ENCODE measurements around the gene NPLOC4. TPM values are rescaled to one million over a fixed set of nuclear protein-coding genes. Genes with fewer than 3 reads are reported as not detected.

Gene NPLOC4
- total RNA-seq, 2 donors from 2014 or later: 67.3 to 173 TPM

DNA sequence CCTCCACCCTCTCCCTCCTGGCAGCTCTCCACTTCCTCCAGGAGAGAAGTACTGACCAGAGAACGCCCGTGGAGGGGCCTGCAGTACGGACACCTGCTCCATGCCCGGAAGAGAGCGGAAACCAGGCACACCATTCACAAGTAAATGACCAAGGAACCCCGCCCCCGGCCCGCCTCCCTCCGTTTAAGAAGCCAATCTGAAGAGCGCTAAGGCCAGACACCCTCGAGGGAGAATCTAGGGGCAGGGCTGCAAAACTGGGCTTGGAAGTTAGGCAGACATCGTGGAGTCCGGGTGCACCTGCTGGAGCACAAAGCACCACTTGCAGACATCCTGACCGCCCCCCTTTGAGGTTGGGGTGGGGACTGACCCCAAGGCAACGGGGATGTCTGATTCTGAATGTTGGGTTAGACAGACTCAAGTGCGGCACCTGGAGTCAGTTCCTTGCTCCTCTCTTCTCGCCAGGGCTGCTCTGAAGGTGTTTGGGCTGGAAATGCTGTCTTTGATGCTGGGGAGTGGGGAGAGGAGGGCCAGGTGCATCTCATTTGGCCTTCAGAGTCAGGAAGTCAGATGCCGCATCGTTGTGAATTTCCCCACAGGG is 83.8 kb downstream of the NPLOC4 start:
- DNase-seq (ENCODE audit: low spot score in 2 of 2) (peak; percentile 71 to 80), ATAC-seq (peak; percentile 60 to 77)
- H3K9me3 Mint-ChIP-seq: no peaks in the 10 kb centered on the region
- H3K27ac Mint-ChIP-seq: peak overlapping the region; percentile 85 to 87
- H3K36me3 Mint-ChIP-seq: peaks cover 0 to 14% of the 10 kb centered on the region in 2 donors

GRCh38 chr17:81552244-81553017 is 84.5 kb downstream of the NPLOC4 start, which contains the start of gene FAAP100:
Gene FAAP100, minus strand, starts transcription at chr17:81552353. Its CDS starts 23 bp downstream, at chr17:81552330.
- Mint-ChIP-seq H3K36me3 (peaks cover 0 to 14% of the 10 kb centered on the region in 2 donors), H3K9me3 (no peaks in the 10 kb centered on the region), H3K27ac (peak within 1 kb of the TSS; percentile 87 to 93)
- DNase-seq (ENCODE audit: low spot score in 2 of 2): peak; percentile 84 to 90
- ATAC-seq: peak; percentile 54 to 73

GRCh38 chr17:81551458-81552243 is 85.3 kb downstream of the NPLOC4 start:
- ATAC-seq (no peak), DNase-seq (ENCODE audit: low spot score in 2 of 2) (peak in 1 of 2 donors; percentile 36)
- Mint-ChIP-seq H3K36me3 (peaks cover 0 to 14% of the 10 kb centered on the region in 2 donors), H3K27ac (peak overlapping the region; percentile 77 to 93), H3K9me3 (no peaks in the 10 kb centered on the region)

- no peak for DNase-seq (ENCODE audit: low spot score in 2 of 2)
- H3K9me3 Mint-ChIP-seq: no peaks in the 10 kb centered on the region
- peaks cover 0 to 14% of the 10 kb centered on the region in 2 donors for H3K36me3 Mint-ChIP-seq
- H3K27ac Mint-ChIP-seq: peak overlapping the region; percentile 77 to 93
- no peak for ATAC-seq
Observed at GRCh38 chr17:81550830-81551457, 86.0 kb downstream of the NPLOC4 start.

DNA sequence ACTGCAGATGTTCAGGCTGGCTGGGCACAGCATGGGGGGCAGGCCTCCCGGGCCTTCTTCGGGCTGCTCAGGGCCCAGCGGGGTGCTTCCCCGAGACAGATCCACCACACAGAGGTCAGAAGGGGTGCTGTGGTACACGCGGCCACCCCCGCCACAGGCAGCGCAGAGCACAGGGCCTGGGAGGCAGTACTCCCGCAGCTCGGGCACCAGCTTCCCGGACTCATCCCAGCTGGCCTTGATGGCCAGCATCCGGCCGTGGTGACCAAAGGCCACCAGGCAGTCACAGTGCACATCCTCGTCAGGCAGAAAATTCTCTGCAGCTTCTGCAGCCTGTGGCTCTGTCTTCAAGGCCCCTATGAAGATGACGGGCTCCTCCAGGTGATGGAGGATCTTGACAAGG is 86.6 kb downstream of the NPLOC4 start:
- ATAC-seq: no peak
- peak overlapping the region; percentile 74 to 77 for H3K27ac Mint-ChIP-seq

GRCh38 chr17:81549826-81550225 is 87.1 kb downstream of the NPLOC4 start:
- peak overlapping the region in 1 of 2 donors; percentile 74 for H3K27ac Mint-ChIP-seq
- H3K36me3 Mint-ChIP-seq: peaks cover 0 to 14% of the 10 kb centered on the region in 2 donors
- ATAC-seq: no peak
- H3K9me3 Mint-ChIP-seq: no peaks in the 10 kb centered on the region
- DNase-seq (ENCODE audit: low spot score in 2 of 2): no peak

More for the DNA sequence above, 86.6 kb downstream of the NPLOC4 start:
- Mint-ChIP-seq H3K9me3 (no peaks in the 10 kb centered on the region), H3K36me3 (peaks cover 0 to 14% of the 10 kb centered on the region in 2 donors)
- no peak for DNase-seq (ENCODE audit: low spot score in 2 of 2)

DNA sequence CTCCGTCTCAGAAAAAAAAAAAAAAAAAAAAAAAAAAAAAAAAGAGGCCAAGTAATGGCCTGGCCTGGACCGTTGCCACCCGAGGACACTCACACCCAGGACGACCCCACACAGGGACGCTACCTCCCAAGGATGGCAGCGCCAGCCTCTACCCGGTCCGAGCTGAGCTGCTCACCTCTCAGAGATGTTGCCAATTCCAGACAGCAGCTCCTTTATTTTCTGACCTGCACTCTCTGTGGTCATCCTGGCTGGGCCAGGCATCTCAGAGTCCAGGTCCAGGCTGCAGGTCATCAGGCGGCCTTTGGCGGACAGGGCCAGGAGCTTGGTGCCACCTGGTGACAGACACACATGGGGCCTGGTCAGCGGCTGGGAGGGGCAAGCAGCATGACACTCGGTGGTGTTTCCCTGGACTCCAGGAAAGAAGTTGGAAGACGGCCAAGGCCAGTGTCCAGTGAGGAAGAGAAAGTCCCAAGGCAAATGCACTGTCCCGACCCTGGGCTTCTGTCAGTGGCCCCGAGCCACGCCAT is 87.8 kb downstream of the NPLOC4 start:
- Mint-ChIP-seq H3K9me3 (no peaks in the 10 kb centered on the region), H3K27ac (no peak overlapping the region), H3K36me3 (peaks cover 0 to 14% of the 10 kb centered on the region in 2 donors)
- DNase-seq (ENCODE audit: low spot score in 2 of 2) (no peak), ATAC-seq (no peak)

DNA sequence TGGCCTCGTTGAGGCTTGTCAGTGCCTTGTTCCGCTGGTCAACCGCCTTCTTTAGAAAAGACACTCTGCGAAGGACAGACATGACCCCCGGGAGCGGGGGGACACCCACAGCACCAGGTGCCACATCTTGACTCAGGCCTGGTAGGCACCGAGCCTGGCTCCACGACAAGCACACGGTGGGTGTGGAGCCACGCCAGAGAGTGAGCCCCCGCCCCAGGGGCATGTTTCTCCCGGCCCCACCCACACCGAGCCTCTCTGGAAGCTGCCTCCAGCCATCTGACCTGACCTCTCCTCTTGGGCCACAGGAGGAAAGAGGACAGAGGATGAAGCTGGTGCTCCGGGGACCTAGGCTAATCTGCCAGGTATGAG is 89.3 kb downstream of the NPLOC4 start:
- no peak for DNase-seq (ENCODE audit: low spot score in 2 of 2)
- Mint-ChIP-seq H3K9me3 (no peaks in the 10 kb centered on the region), H3K27ac (no peak overlapping the region), H3K36me3 (peaks cover 0 to 14% of the 10 kb centered on the region in 2 donors)
- ATAC-seq: no peak

DNA sequence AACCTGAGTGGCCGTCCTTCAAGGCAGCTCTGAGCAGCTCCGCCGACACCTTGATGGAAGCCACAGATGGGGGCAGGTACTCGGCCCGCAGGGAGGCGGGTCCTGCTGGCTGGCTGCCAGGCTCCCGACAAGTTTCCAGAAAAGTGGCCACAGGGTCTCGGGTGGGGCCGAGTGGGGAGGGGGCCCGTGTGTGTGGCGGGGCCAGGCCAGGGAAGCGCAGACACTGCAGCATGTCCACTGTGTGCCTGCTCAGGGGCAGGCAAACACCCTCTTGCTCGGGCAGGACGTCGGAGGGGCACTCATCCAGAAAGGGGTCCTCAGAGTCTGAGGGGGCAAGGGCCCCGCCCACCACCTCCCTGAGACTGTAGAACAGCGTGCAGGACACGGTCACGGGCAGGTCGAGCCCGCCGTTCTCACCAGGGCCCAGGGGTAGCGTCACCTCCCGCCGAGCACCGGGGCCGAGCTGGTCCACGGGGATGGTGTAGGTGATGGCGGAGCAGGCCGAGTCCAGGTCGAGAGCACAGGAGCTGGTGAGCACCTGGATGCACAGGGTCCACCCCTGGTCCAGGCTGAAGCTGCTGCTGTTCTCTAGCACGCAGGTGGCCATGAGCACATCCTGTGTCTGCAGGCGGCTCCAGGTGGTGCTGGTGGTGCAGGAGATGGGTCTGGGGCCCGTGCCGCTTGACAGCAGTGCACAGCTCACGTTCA is 89.9 kb downstream of the NPLOC4 start:
- peaks cover 0 to 14% of the 10 kb centered on the region in 2 donors for H3K36me3 Mint-ChIP-seq
- no peak overlapping the region for H3K27ac Mint-ChIP-seq
- no peak for DNase-seq (ENCODE audit: low spot score in 2 of 2)
- H3K9me3 Mint-ChIP-seq: no peaks in the 10 kb centered on the region
- ATAC-seq: no peak

- peaks cover 0 to 7% of the 10 kb centered on the region in 2 donors for H3K36me3 Mint-ChIP-seq
Observed at GRCh38 chr17:81545160-81545949, 91.6 kb downstream of the NPLOC4 start.

GRCh38 chr17:81544281-81544974 is 92.5 kb downstream of the NPLOC4 start:
- no peaks in the 10 kb centered on the region for H3K36me3 Mint-ChIP-seq

More at GRCh38 chr17:81545160-81545949, 91.6 kb downstream of the NPLOC4 start:
- H3K9me3 Mint-ChIP-seq: no peaks in the 10 kb centered on the region
- H3K27ac Mint-ChIP-seq: no peak overlapping the region
- ATAC-seq (no peak), DNase-seq (ENCODE audit: low spot score in 2 of 2) (no peak)

GRCh38 chr17:81543756-81544155 is 93.2 kb downstream of the NPLOC4 start:
- ATAC-seq (no peak), DNase-seq (ENCODE audit: low spot score in 2 of 2) (no peak)
- Mint-ChIP-seq H3K36me3 (no peaks in the 10 kb centered on the region), H3K9me3 (no peaks in the 10 kb centered on the region), H3K27ac (no peak overlapping the region)

More at GRCh38 chr17:81544281-81544974, 92.5 kb downstream of the NPLOC4 start:
- H3K27ac Mint-ChIP-seq: no peak overlapping the region
- ATAC-seq (no peak), DNase-seq (ENCODE audit: low spot score in 2 of 2) (no peak)
- no peaks in the 10 kb centered on the region for H3K9me3 Mint-ChIP-seq

DNA sequence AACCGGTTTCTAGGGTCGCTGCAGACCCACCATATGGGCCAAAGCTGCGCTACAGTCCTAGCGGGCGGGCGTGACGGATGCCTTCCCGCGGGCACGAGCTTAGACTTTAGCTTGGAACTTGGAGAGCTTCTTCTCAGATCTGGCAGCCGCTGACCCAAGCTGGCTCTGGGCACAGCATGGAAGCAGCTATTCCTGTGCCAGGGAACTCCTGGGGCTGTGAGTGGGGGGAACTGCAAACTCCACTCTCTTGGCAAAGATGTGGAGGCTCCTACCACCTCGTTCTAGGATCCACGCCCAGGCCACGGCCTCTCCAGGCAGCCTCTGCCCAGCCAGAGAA is 93.6 kb downstream of the NPLOC4 start:
- H3K36me3 Mint-ChIP-seq: no peaks in the 10 kb centered on the region
- no peak overlapping the region for H3K27ac Mint-ChIP-seq
- no peak for DNase-seq (ENCODE audit: low spot score in 2 of 2)
- H3K9me3 Mint-ChIP-seq: no peaks in the 10 kb centered on the region
- no peak for ATAC-seq

GRCh38 chr17:81542431-81543338 is 94.2 kb downstream of the NPLOC4 start:
- H3K27ac Mint-ChIP-seq: no peak overlapping the region
- DNase-seq (ENCODE audit: low spot score in 2 of 2): no peak
- ATAC-seq: no peak
- no peaks in the 10 kb centered on the region for H3K9me3 Mint-ChIP-seq
- no peaks in the 10 kb centered on the region for H3K36me3 Mint-ChIP-seq
